ENCODE results near the gene GPC4.
"Not testable (repeated sequence)": the region's sequence is repeated elsewhere in the genome, so short reads cannot be mapped to it uniquely, and the experiment has no call there.

DNA sequence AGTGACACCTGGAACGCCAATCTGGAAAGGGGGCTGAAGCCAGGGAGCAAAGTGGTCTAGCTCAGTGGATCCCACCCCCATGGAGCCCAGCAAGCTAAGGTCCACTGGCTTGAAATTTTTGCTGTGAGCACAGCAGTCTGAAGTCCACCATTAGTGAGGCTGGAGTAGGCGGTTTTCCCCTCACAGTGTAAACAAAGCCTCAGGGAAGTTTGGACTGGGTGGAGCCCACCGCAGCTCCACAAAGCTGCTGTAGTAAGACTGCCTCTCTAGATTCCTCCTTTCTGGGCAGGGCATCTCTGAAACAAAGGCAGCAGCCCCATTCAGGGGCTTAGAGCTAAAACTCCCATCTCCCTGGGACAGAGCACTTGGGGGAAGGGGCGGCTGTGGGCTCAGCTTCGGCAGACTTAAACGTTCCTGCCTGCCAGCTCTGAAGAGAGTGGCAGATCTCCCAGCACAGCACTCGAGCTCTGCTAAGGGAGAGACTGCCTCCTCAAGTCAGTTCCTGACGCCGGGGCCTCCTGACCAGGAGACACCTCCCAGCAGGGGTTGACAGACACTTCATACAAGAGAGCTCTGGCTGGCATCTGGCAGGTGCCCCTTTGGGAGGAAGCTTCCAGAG is 136.1 kb downstream of the GPC4 start:
- TF ChIP-seq, protein P1, sequence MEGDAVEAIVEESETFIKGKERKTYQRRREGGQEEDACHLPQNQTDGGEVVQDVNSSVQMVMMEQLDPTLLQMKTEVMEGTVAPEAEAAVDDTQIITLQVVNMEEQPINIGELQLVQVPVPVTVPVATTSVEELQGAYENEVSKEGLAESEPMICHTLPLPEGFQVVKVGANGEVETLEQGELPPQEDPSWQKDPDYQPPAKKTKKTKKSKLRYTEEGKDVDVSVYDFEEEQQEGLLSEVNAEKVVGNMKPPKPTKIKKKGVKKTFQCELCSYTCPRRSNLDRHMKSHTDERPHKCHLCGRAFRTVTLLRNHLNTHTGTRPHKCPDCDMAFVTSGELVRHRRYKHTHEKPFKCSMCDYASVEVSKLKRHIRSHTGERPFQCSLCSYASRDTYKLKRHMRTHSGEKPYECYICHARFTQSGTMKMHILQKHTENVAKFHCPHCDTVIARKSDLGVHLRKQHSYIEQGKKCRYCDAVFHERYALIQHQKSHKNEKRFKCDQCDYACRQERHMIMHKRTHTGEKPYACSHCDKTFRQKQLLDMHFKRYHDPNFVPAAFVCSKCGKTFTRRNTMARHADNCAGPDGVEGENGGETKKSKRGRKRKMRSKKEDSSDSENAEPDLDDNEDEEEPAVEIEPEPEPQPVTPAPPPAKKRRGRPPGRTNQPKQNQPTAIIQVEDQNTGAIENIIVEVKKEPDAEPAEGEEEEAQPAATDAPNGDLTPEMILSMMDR (IDR thresholded peaks at IDR 0.05; ENCODE audit: insufficient read depth, low read depth, low read length): not testable (repeated sequence)
- TF ChIP-seq EZH2 (IDR thresholded peaks at IDR 0.05; ENCODE audit: insufficient read depth, low read length): not testable (repeated sequence)

Measured in astrocyte (in vitro differentiated cells and primary cell).